HepG2 (cell line): ENCODE measurements around the gene EPHA1. TPM values are rescaled to one million over a fixed set of nuclear protein-coding genes. Genes with fewer than 3 reads are reported as not detected.

Experiments used
- ATAC-seq: fragments of 200-7000 bp; cut with Tn5 transposase; 3 replicates; pipeline ENCODE4 v1.9.1; 2020; ENCODE audit warnings: mild to moderate bottlenecking, moderate library complexity
- BruUV-seq: library from RNA; stranded (reverse); fragments of 400-500 nt; replicated peaks from 2 replicates; lab custom pipeline; 2021; lab: Mats Ljungman, UMichigan
- CTCF ChIA-PET: fragments of 300-600 bp; formaldehyde crosslinking; extraction: SDS; loops from one replicate; lab custom pipeline; 2021; ENCODE audit warnings: low total read pairs, inconsistent platforms, low intra/inter-chr PET ratio; lab: Yijun Ruan, JAX
- POLR2A ChIA-PET: fragments of 350-600 bp; sonication (Branson Sonifier 250); formaldehyde crosslinking; loops from one replicate; lab custom pipeline; 2020; ENCODE audit warnings: antibody characterized with exemption, inconsistent platforms; lab: Yijun Ruan, JAX
- DNase-seq: peaks from one replicate; pipeline ENCODE4 v3.0.0-alpha.2; 2015; ENCODE audit warnings: low spot score
- FAIRE-seq: peaks from 3 replicates; lab custom pipeline; 2011; peaks lifted over from hg19 to GRCh38; lab: Jason Lieb, UNC
- H2AFZ ChIP-seq: one replicate; pipeline ENCODE4 v1.6.1; 2011; ENCODE audit warnings: low read length, inconsistent platforms
- H3K27ac ChIP-seq: fragments of 300-600 bp; 3 replicates; pipeline ENCODE4 v1.8.0; 2011; ENCODE audit warnings: mixed run types, mild to moderate bottlenecking, mixed read lengths, low read length, inconsistent platforms; ENCODE audit not compliant: insufficient read depth; ENCODE audit errors: extremely low read length
- H3K27me3 ChIP-seq, 2 experiments: fragments of 200-600 bp in 1 of 2; 2 replicates in 1 of 2; 3 replicates in 1 of 2; pipeline versions ENCODE4 v1.6.0 to v1.8.0; 2011; ENCODE audit warnings: low read length in 2 of 2, mild to moderate bottlenecking in 2 of 2, moderate library complexity in 2 of 2, inconsistent platforms in 1 of 2; ENCODE audit not compliant: insufficient read depth in 2 of 2, control insufficient read depth in 1 of 2
- H3K36me3 ChIP-seq, 2 experiments: fragments of 200-600 bp in 1 of 2; replicated peaks in 1 of 2; 2 replicates in 1 of 2; 3 replicates in 1 of 2; pipeline versions ENCODE4 v1.5.1 to v1.8.0; 2011; ENCODE audit warnings: low read length in 2 of 2, inconsistent platforms in 1 of 2; ENCODE audit not compliant: insufficient read depth in 2 of 2, control insufficient read depth in 1 of 2
- H3K4me1 ChIP-seq: 2 replicates; pipeline ENCODE4 v1.5.1; 2012; ENCODE audit warnings: low read length, inconsistent platforms; ENCODE audit not compliant: insufficient read depth
- H3K4me2 ChIP-seq: 2 replicates; pipeline ENCODE4 v1.6.0; 2011; ENCODE audit warnings: low read depth, low read length, inconsistent platforms
- H3K4me3 ChIP-seq, 3 experiments: fragments of 200-600 bp in 1 of 3; sonication (generic), shearing (Covaris generic) in 1 of 3; replicated peaks in 1 of 3; 2 replicates each; pipeline ENCODE4 v1.5.1; 2011 to 2016; ENCODE audit warnings: low read length in 3 of 3, inconsistent platforms in 2 of 3, low read depth in 2 of 3, mild to moderate bottlenecking in 2 of 3, control low read depth in 1 of 3, mixed read lengths in 1 of 3; ENCODE audit not compliant: insufficient read depth in 1 of 3
- H3K79me2 ChIP-seq: one replicate; pipeline ENCODE4 v1.6.1; 2011; ENCODE audit warnings: low read length, inconsistent platforms; ENCODE audit not compliant: insufficient read depth
- H3K9ac ChIP-seq: 2 replicates; pipeline ENCODE4 v1.6.0; 2011; ENCODE audit warnings: mild to moderate bottlenecking, low read depth, low read length, inconsistent platforms; ENCODE audit not compliant: insufficient read depth
- H3K9me3 ChIP-seq: 2 replicates; pipeline ENCODE4 v1.5.1; 2012; ENCODE audit warnings: mild to moderate bottlenecking, low read length
- H4K20me1 ChIP-seq: 2 replicates; pipeline ENCODE4 v1.6.0; 2011; ENCODE audit warnings: inconsistent platforms, mild to moderate bottlenecking, low read length, moderate library complexity; ENCODE audit not compliant: insufficient read depth
- AHR ChIP-seq: IDR thresholded peaks from 2 replicates; pipeline ENCODE4 v1.6.1; 2018; ENCODE audit warnings: missing genetic modification reagents, missing compliant biosample characterization
- HHEX ChIP-seq: IDR thresholded peaks from 2 replicates; pipeline ENCODE4 v1.6.1; 2016; ENCODE audit warnings: control low read depth
- MED8 ChIP-seq: sonication (generic); formaldehyde crosslinking; IDR thresholded peaks from 2 replicates; pipeline ENCODE4 v1.8.1; 2023; ENCODE audit warnings: mild to moderate bottlenecking, missing genetic modification reagents; ENCODE audit not compliant: insufficient replicate concordance
- REST ChIP-seq, 2 experiments: IDR thresholded peaks; 2 replicates each; pipeline ENCODE4 v1.6.1; 2011 to 2012; ENCODE audit warnings: low read length in 2 of 2, borderline replicate concordance in 1 of 2, low read depth in 1 of 2, mild to moderate bottlenecking in 1 of 2, moderate library complexity in 1 of 2
- SKIL ChIP-seq: sonication (generic); formaldehyde crosslinking; IDR thresholded peaks from 2 replicates; pipeline ENCODE4 v1.8.0; 2022; ENCODE audit warnings: missing genetic modification reagents, mild to moderate bottlenecking, moderate library complexity, borderline replicate concordance
- SOX6 ChIP-seq, 2 experiments: fragments of 450-650 bp in 1 of 2; sonication (generic) in 1 of 2; formaldehyde crosslinking in 1 of 2; IDR thresholded peaks; 2 replicates each; pipeline versions ENCODE4 v1.4.0 to v1.6.1; 2017 to 2020; ENCODE audit warnings: antibody characterized with exemption in 1 of 2, mild to moderate bottlenecking in 1 of 2, missing genetic modification reagents in 1 of 2
- TCF7L2 ChIP-seq: IDR thresholded peaks from 2 replicates; pipeline ENCODE4 v1.6.1; 2011; ENCODE audit warnings: mild to moderate bottlenecking, low read depth, low read length, moderate library complexity
- ZNF205 ChIP-seq: IDR thresholded peaks from 2 replicates; pipeline ENCODE4 v1.6.1; 2018; ENCODE audit warnings: missing biosample characterization, missing genetic modification reagents
- ZNF512 ChIP-seq: sonication (generic); formaldehyde crosslinking; IDR thresholded peaks from 2 replicates; pipeline ENCODE4 v1.4.0; 2020; ENCODE audit warnings: mild to moderate bottlenecking, missing genetic modification reagents
- ZNF709 ChIP-seq: sonication (generic); formaldehyde crosslinking; IDR thresholded peaks from 2 replicates; pipeline ENCODE4 v1.5.0; 2020; ENCODE audit warnings: mild to moderate bottlenecking, missing genetic modification reagents
- WGBS: methylation state at CpG from one replicate; pipeline ENCODE4 v1.1.6; 2017; ENCODE audit warnings: low lambda C conversion rate; 5-methylcytosine and 5-hydroxymethylcytosine counted together
- in situ Hi-C: cut with HindIII; loops from 2 replicates; pipeline ENCODE4 v1.10.0; 2017; ENCODE audit warnings: low pct_unique_long_range_greater_than_20kb; ENCODE audit not compliant: extremely low pct_ligation_motif_present
- intact Hi-C: fragments of 100-400 bp; cut with micrococcal nuclease; formaldehyde crosslinking; loops from one replicate; pipeline ENCODE4 v1.10.0; 2022; ENCODE audit not compliant: unreplicated experiment
- polyA plus RNA-seq, 8 experiments: library from polyadenylated mRNA; depleted of rRNA in 3 of 8; stranded (reverse) in 7 of 8; unstranded in 1 of 8; fragments of >200 nt; fragmentation: Illumina TruSeq in 4 of 8; extraction: Trizol in 4 of 8; gene quantifications; 2 replicates each; pipeline versions ENCODE4 v1.2.1 to v1.2.3, GENCODE V29; 2011 to 2016; ENCODE audit warnings: low read depth in 4 of 8, missing spikeins in 1 of 8, mixed read lengths in 1 of 8; ENCODE audit not compliant: insufficient read depth in 1 of 8
- total RNA-seq, 5 experiments: library from RNA; depleted of rRNA; stranded (reverse); fragments of >200 nt; fragmentation: Illumina TruSeq; extraction: Trizol; gene quantifications; 2 replicates each; pipeline ENCODE4 v1.2.3, GENCODE V29; 2016; ENCODE audit warnings: low read depth in 1 of 5

EPHA1 gene
- total and polyA plus RNA-seq, 2 of the 13 experiments (the other 11 are each of a cell fraction or from before 2014, with no cell fraction given): 4.6 to 17.1 TPM

- intact Hi-C loops: no loop called here
- TF ChIP-seq AHR (CRISPR knock-in tag) (no peak), REST (IDR thresholded peaks at IDR 0.05; ENCODE audit: borderline replicate concordance in 1 of 2, low read depth in 1 of 2, low read length in 2 of 2) (no peak), SKIL (CRISPR knock-in tag) (no peak), ZNF205 (CRISPR knock-in tag) (no peak), HHEX (CRISPR knock-in tag) (no peak), ZNF709 (CRISPR knock-in tag) (no peak), MED8 (CRISPR knock-in tag) (no peak), ZNF512 (CRISPR knock-in tag) (no peak), TCF7L2 (no peak), SOX6 (IDR thresholded peaks at IDR 0.05) (no peak), SOX6 (CRISPR knock-in tag; IDR thresholded peaks at IDR 0.05) (no peak)
- TF ChIP-seq, all 625 proteins: peak for 0
- no peaks in the 10 kb centered on the region for H4K20me1 ChIP-seq
- peaks cover 5 to 40% of the 10 kb centered on the region in 2 experiments; a peak in 4 of 5 replicates for H3K27me3 ChIP-seq
- no peak overlapping the region for H3K9ac ChIP-seq
- H3K9me3 ChIP-seq: no peaks in the 10 kb centered on the region
- ChIA-PET POLR2A (no interaction called here), CTCF (no interaction called here)
- 43% methylated on average over 1 of the region's 1 CpG for WGBS
- H3K4me3 ChIP-seq: no peak overlapping the region
- DNase-seq (no peak), FAIRE-seq (no peak), ATAC-seq (no peak)
- H3K4me2 ChIP-seq: no peak overlapping the region
- H3K4me1 ChIP-seq: peaks cover 8% of the 10 kb centered on the region; the same call in 1 of the 2 replicates
- in situ Hi-C loops: no loop called here
- BruUV-seq: no TSS peak
- H3K36me3 ChIP-seq: no peaks in the 10 kb centered on the region
- no peaks in the 10 kb centered on the region for H3K79me2 ChIP-seq
- no peak overlapping the region for H3K27ac ChIP-seq
- H2AFZ ChIP-seq: no peak overlapping the region
These were observed 40.3 kb downstream of the EPHA1 start for GRCh38 chr7:143368387-143368786.
